Lower lobe of right lung (tissue), 2 donors: ENCODE data around the gene GJC1. TPM values are rescaled to one million over a fixed set of nuclear protein-coding genes. Genes with fewer than 3 reads are reported as not detected.
"Not testable (repeated sequence)": the region's sequence is repeated elsewhere in the genome, so short reads cannot be mapped to it uniquely, and the experiment has no call there.

ENCODE experiments used
- ATAC-seq, 2 donors: fragments of 200-7000 bp; cut with Tn5 transposase; one replicate each; pipeline ENCODE4 v1.9.1; 2020 to 2022; ENCODE audit warnings: mild to moderate bottlenecking in 2 of 2, moderate library complexity in 2 of 2
- DNase-seq: peaks from one replicate; pipeline ENCODE4 v3.0.0-alpha.2; 2020
- H3K27ac ChIP-seq: fragments of 200-600 bp; one replicate; pipeline ENCODE4 v1.8.0; 2022
- H3K27me3 ChIP-seq: fragments of 200-600 bp; one replicate; pipeline ENCODE4 v1.8.0; 2022; ENCODE audit warnings: low read depth
- H3K36me3 ChIP-seq: fragments of 200-600 bp; one replicate; pipeline ENCODE4 v1.8.0; 2022; ENCODE audit warnings: mild to moderate bottlenecking
- H3K4me1 ChIP-seq: fragments of 200-600 bp; one replicate; pipeline ENCODE4 v1.8.0; 2022
- H3K4me3 ChIP-seq: fragments of 200-600 bp; one replicate; pipeline ENCODE4 v1.8.0; 2022; ENCODE audit warnings: mild to moderate bottlenecking
- H3K9me3 ChIP-seq: fragments of 200-600 bp; one replicate; pipeline ENCODE4 v1.8.0; 2022
- CTCF ChIP-seq: fragments of 200-600 bp; IDR thresholded peaks from one replicate; pipeline ENCODE4 v1.8.0; 2022; ENCODE audit warnings: antibody characterized with exemption, mild to moderate bottlenecking
- intact Hi-C: fragments of 100-400 bp; cut with DNase I; formaldehyde crosslinking; loops from one replicate; pipeline ENCODE4 v1.11.0; 2022
- total RNA-seq: library from RNA; stranded (reverse); fragmentation: NEBNext Ultra II Directional; extraction: Animal tissue kit (Norgen Biotek cat#: 25700); gene quantifications from one replicate; pipeline ENCODE4 v1.2.1, GENCODE V29; 2021
- donor health status: DM: no; HTN: yes; CAD: no; lungs with severe emphysema.

Gene GJC1
- total RNA-seq, 1 donor from 2014 or later: 18.4 TPM

GRCh38 chr17:44826123-44826790 is 3.8 kb downstream of the GJC1 start:
- Histone ChIP-seq H3K4me3 (no peak overlapping the region), H3K36me3 (no peaks in the 10 kb centered on the region), H3K27ac (no peak overlapping the region), H3K9me3 (no peaks in the 10 kb centered on the region), H3K27me3 (peaks cover 63% of the 10 kb centered on the region), H3K4me1 (peaks cover 13% of the 10 kb centered on the region)
- DNase-seq (no peak), ATAC-seq (no peak)
- no peak for TF ChIP-seq CTCF
- intact Hi-C loops: no loop called here

GRCh38 chr17:44825236-44825635 is 4.9 kb downstream of the GJC1 start:
- H3K27ac ChIP-seq, H3K4me3 ChIP-seq, H3K9me3 ChIP-seq, ATAC-seq, H3K36me3 ChIP-seq, DNase-seq, H3K4me1 ChIP-seq, intact Hi-C loops: not testable (repeated sequence)
- peaks cover 56% of the 10 kb centered on the region for H3K27me3 ChIP-seq

GRCh38 chr17:44820631-44821212 is 9.4 kb downstream of the GJC1 start:
- ATAC-seq: no peak
- no peak overlapping the region for H3K27ac ChIP-seq

GRCh38 chr17:44818508-44818907 is 11.6 kb downstream of the GJC1 start:
- DNase-seq, H3K4me1 ChIP-seq, intact Hi-C loops, H3K27ac ChIP-seq, H3K27me3 ChIP-seq, ATAC-seq, H3K9me3 ChIP-seq, H3K4me3 ChIP-seq, H3K36me3 ChIP-seq: not testable (repeated sequence)

More at GRCh38 chr17:44820631-44821212, 9.4 kb downstream of the GJC1 start:
- no peak for DNase-seq
- TF ChIP-seq CTCF: no peak
- Histone ChIP-seq H3K9me3 (no peaks in the 10 kb centered on the region), H3K4me3 (no peak overlapping the region), H3K4me1 (no peaks in the 10 kb centered on the region), H3K27me3 (peaks cover 18% of the 10 kb centered on the region), H3K36me3 (no peaks in the 10 kb centered on the region)
- intact Hi-C loops: no loop called here

GRCh38 chr17:44812263-44812662 is 17.8 kb downstream of the GJC1 start:
- Histone ChIP-seq H3K27ac (no peak overlapping the region), H3K4me1 (no peaks in the 10 kb centered on the region), H3K27me3 (peaks cover 9% of the 10 kb centered on the region), H3K4me3 (no peak overlapping the region), H3K36me3 (no peaks in the 10 kb centered on the region), H3K9me3 (no peaks in the 10 kb centered on the region)
- no peak for ATAC-seq
- no peak for TF ChIP-seq CTCF
- intact Hi-C loops: no loop called here
- no peak for DNase-seq

- intact Hi-C loops, H3K4me3 ChIP-seq, H3K27ac ChIP-seq, H3K9me3 ChIP-seq, H3K4me1 ChIP-seq, ATAC-seq, H3K36me3 ChIP-seq, H3K27me3 ChIP-seq, DNase-seq: not testable (repeated sequence)
These were observed 21.3 kb downstream of the GJC1 start for GRCh38 chr17:44808656-44809388.

GRCh38 chr17:44808156-44808555 is 21.9 kb downstream of the GJC1 start:
- ATAC-seq (no peak), DNase-seq (no peak)
- TF ChIP-seq CTCF: no peak
- H3K4me1 ChIP-seq: no peaks in the 10 kb centered on the region
- no peak overlapping the region for H3K27ac ChIP-seq
- peaks cover 9% of the 10 kb centered on the region for H3K27me3 ChIP-seq
- H3K9me3 ChIP-seq: no peaks in the 10 kb centered on the region
- H3K4me3 ChIP-seq: no peak overlapping the region
- H3K36me3 ChIP-seq: peaks cover 8% of the 10 kb centered on the region
- intact Hi-C loops: no loop called here
